HEK293T (cell line): ENCODE results near the gene KLK8.

ENCODE experiments used
- CTCF ChIA-PET: fragments of 350-600 bp; formaldehyde crosslinking; extraction: SDS; loops from one replicate; lab custom pipeline; 2021; ENCODE audit warnings: antibody characterized with exemption, inconsistent platforms; lab: Yijun Ruan, JAX
- POLR2A ChIA-PET: fragments of 350-600 bp; formaldehyde crosslinking; extraction: SDS; loops from one replicate; lab custom pipeline; 2020; ENCODE audit warnings: antibody characterized with exemption, inconsistent platforms; lab: Yijun Ruan, JAX
- DNase-seq: peaks from one replicate; pipeline ENCODE4 v3.0.0; 2012; ENCODE audit warnings: mixed read lengths; ENCODE audit errors: extremely low spot score
- ARNT ChIP-seq: fragments of 450-650 bp; IDR thresholded peaks from 2 replicates; pipeline ENCODE4 v1.6.1; 2017; ENCODE audit warnings: mild to moderate bottlenecking
- BHLHE40 ChIP-seq: fragments of 450-650 bp; IDR thresholded peaks from 2 replicates; pipeline ENCODE4 v1.6.1; 2016; ENCODE audit warnings: mild to moderate bottlenecking, moderate library complexity, borderline replicate concordance
- CTBP1 ChIP-seq: fragments of 450-650 bp; IDR thresholded peaks from 2 replicates; pipeline ENCODE4 v1.6.1; 2016; ENCODE audit warnings: borderline replicate concordance
- ELF4 ChIP-seq: fragments of 450-650 bp; IDR thresholded peaks from 2 replicates; pipeline ENCODE4 v1.6.1; 2017; ENCODE audit warnings: antibody characterized with exemption
- FOXA1 ChIP-seq: fragments of 450-650 bp; IDR thresholded peaks from 2 replicates; pipeline ENCODE4 v1.6.1; 2016; ENCODE audit warnings: mild to moderate bottlenecking
- FOXK2 ChIP-seq: fragments of 450-650 bp; IDR thresholded peaks from 2 replicates; pipeline ENCODE4 v1.6.1; 2016; ENCODE audit warnings: mild to moderate bottlenecking
- FOXM1 ChIP-seq: fragments of 450-650 bp; IDR thresholded peaks from 2 replicates; pipeline ENCODE4 v1.6.1; 2017; ENCODE audit warnings: mild to moderate bottlenecking, borderline replicate concordance
- HDGF ChIP-seq: fragments of 450-650 bp; IDR thresholded peaks from 2 replicates; pipeline ENCODE4 v1.6.1; 2017; ENCODE audit warnings: antibody characterized with exemption, borderline replicate concordance
- L3MBTL2 ChIP-seq: fragments of 450-650 bp; conservative IDR thresholded peaks from 2 replicates; pipeline ENCODE4 v1.6.1; 2016; ENCODE audit warnings: mild to moderate bottlenecking
- LEF1 ChIP-seq: fragments of 450-650 bp; IDR thresholded peaks from 2 replicates; pipeline ENCODE4 v1.6.1; 2017; ENCODE audit warnings: mild to moderate bottlenecking, borderline replicate concordance
- NFRKB ChIP-seq: fragments of 450-650 bp; IDR thresholded peaks from 2 replicates; pipeline ENCODE4 v1.6.1; 2016; ENCODE audit warnings: mild to moderate bottlenecking, moderate library complexity
- SP1 ChIP-seq: fragments of 450-650 bp; IDR thresholded peaks from 2 replicates; pipeline ENCODE4 v1.6.1; 2017
- SUZ12 ChIP-seq: fragments of 450-650 bp; IDR thresholded peaks from 2 replicates; pipeline ENCODE4 v1.6.1; 2016; ENCODE audit warnings: mild to moderate bottlenecking
- TARDBP ChIP-seq: fragments of 450-650 bp; IDR thresholded peaks from 2 replicates; pipeline ENCODE4 v1.6.1; 2016
- ZNF384 ChIP-seq: fragments of 450-650 bp; IDR thresholded peaks from 2 replicates; pipeline ENCODE4 v1.6.1; 2016
- TF ChIP-seq, protein P1 (sequence below): fragments of 450-650 bp; IDR thresholded peaks from 2 replicates; pipeline ENCODE4 v1.6.1; 2016

KLK8 gene

DNA sequence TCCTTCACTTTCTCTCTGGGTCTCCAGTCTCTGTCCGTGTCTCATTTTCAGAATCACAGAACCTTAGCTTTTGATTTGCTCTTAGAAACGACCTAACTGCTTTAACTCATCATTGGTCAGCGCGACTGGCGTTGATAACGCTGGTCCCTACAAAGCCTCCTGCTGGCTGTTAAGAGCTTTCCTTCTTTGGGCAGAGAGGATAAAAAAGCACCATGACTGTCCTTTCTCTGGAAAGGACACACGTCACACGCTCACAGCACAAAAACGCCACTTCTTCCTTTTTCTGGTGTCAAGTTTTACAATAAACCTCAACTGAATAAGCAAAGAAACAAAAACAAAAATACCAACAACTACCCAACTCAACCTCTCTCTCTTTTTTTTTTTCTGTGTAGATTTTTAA is 35.1 kb upstream of the KLK8 start:
- CTCF ChIA-PET: interaction anchor here (0.9 kb wide), 1 partner anchor 15 kb away, joined by 3 read pairs; no protein-coding TSS in a partner anchor

GRCh38 chr19:51034704-51035103 is 33.3 kb upstream of the KLK8 start, which contains the start of gene KLK12:
TSS of gene KLK12 (minus strand) at chr19:51035002. CDS start at chr19:51034621, 381 bp downstream.
- DNase-seq: no peak
- TF ChIP-seq ARNT: no peak
- TF ChIP-seq, protein P1, sequence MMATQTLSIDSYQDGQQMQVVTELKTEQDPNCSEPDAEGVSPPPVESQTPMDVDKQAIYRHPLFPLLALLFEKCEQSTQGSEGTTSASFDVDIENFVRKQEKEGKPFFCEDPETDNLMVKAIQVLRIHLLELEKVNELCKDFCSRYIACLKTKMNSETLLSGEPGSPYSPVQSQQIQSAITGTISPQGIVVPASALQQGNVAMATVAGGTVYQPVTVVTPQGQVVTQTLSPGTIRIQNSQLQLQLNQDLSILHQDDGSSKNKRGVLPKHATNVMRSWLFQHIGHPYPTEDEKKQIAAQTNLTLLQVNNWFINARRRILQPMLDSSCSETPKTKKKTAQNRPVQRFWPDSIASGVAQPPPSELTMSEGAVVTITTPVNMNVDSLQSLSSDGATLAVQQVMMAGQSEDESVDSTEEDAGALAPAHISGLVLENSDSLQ: no peak
- no peak for TF ChIP-seq FOXA1
- TF ChIP-seq FOXK2: no peak
- ChIA-PET CTCF (no interaction called here), POLR2A (no interaction called here)

More for the DNA sequence above, 35.1 kb upstream of the KLK8 start:
- TF ChIP-seq ELF4 (no peak), FOXK2 (no peak), ARNT (no peak), LEF1 (no peak), ZNF384 (no peak), SP1 (no peak), FOXM1 (no peak), FOXA1 (no peak), HDGF (no peak), NFRKB (no peak), BHLHE40 (no peak), L3MBTL2 (no peak), TARDBP (no peak), CTBP1 (no peak)
- TF ChIP-seq, protein P1: no peak
- DNase-seq: no peak
- POLR2A ChIA-PET: no interaction called here

DNA sequence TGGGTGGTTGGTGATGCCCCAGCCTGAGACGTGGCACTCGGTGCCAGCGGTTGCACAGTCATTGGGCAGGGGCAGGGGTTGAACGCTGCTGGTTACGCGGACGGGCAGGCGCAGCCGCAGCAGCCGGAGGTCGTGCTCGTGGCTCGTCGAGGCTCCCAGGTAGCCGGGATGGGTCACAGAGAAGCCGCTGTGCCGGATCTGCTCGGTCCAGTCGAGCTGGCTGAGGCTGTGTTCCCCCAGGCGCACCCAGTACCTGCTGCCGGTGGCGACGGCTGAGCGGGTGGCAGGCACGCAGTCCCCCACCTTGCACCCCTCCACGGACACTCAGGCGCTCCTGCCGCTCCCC is 30.4 kb upstream of the KLK8 start:
- no peak for DNase-seq
- POLR2A ChIA-PET: no interaction called here
- CTCF ChIA-PET: no interaction called here
- TF ChIP-seq SUZ12 (no peak), CTBP1 (no peak)

GRCh38 chr19:51031220-51031879 is 29.9 kb upstream of the KLK8 start:
- POLR2A ChIA-PET: no interaction called here
- CTCF ChIA-PET: no interaction called here
- no peak for TF ChIP-seq L3MBTL2
- TF ChIP-seq ZNF384: no peak
- TF ChIP-seq LEF1: no peak
- TF ChIP-seq CTBP1: no peak
- TF ChIP-seq FOXK2: no peak
- TF ChIP-seq NFRKB: no peak
- TF ChIP-seq FOXM1: no peak
- TF ChIP-seq SUZ12: no peak
- no peak for TF ChIP-seq ARNT
- no peak for TF ChIP-seq BHLHE40
- TF ChIP-seq SP1: no peak
- no peak for TF ChIP-seq HDGF
- no peak for DNase-seq

DNA sequence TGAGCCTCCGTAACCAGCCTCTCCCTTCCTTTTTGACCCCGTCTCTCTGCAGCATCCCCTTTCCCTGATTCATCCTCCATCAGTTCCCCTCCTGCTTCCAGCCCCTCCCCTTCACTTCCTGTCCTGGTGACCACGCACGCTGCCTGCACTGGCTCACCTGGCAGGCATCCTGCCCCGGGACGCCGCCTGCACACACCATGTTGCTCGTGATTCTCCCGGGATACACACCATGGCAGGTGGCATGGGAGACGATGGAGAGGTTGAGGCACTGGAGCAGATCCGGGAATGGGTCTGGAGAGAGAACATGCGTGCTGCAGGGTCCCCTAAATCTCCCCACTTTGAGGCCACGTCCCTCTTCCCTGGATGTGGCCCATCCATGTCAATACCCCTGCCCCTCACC is 29.2 kb upstream of the KLK8 start:
- TF ChIP-seq NFRKB: no peak
- no peak for TF ChIP-seq HDGF
- no peak for TF ChIP-seq ZNF384
- CTCF ChIA-PET: no interaction called here
- DNase-seq: no peak
- POLR2A ChIA-PET: no interaction called here

DNA sequence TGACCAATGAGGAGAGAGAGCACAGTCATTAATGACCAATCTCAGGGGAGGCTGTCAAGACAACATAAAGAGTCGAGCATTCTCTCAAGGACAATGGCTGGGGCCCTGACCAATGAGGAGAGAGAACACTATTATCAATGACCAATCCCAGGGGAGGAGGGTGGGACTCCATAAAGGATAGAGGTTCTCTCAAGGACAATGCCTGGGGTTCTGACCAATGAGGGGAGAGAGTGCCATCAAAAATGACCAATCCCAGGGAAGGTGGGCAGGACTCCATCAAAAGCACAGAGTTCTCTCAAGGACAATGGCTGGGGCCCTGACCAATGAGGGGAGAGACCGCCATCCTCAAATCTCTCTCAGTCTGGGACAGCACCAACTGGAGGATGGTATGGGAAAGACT is 28.3 kb upstream of the KLK8 start:
- ChIA-PET POLR2A (no interaction called here), CTCF (no interaction called here)
- DNase-seq: no peak
- TF ChIP-seq FOXM1 (no peak), HDGF (no peak), FOXK2 (no peak), ARNT (no peak), FOXA1 (no peak), NFRKB (no peak), TARDBP (no peak), SP1 (no peak), ELF4 (no peak), L3MBTL2 (no peak), LEF1 (no peak), CTBP1 (no peak), ZNF384 (no peak), BHLHE40 (no peak), SUZ12 (no peak)
- TF ChIP-seq, protein P1: no peak

DNA sequence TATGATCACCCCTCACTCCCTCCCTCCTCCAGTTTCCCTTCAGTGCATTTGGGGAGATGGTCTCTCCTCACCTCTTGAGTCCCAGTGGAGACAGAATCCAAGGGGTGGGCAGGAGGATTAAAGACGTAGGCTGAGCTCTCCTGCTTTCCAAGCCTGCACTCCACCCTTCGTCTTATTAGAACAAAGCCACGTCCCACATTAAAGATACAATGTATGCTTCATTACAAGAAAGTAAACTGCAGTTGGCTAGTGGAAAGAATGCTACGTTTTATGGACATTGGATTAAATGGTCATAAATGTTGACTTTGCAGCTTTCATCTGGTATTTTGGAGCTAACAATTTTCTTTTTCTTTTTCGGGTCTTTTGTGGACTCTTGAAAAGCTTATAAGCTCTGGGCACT is 26.5 kb upstream of the KLK8 start:
- CTCF ChIA-PET: no interaction called here
- no peak for TF ChIP-seq BHLHE40
- no peak for TF ChIP-seq FOXK2
- TF ChIP-seq HDGF: no peak
- TF ChIP-seq ZNF384: no peak
- POLR2A ChIA-PET: no interaction called here
- no peak for DNase-seq
